HL-60 (cell line): ENCODE results near the gene GLTP.

Experiments used
- CTCF ChIP-seq: IDR thresholded peaks from one replicate; pipeline ENCODE4 v1.5.1; 2011; ENCODE audit warnings: low read length, control low read depth, inconsistent platforms; ENCODE audit not compliant: insufficient read depth
- POLR2AphosphoS5 ChIP-seq: IDR thresholded peaks from 2 replicates; pipeline ENCODE4 v1.6.1; 2012; ENCODE audit warnings: low read depth

GRCh38 chr12:109926488-109927210 is 46.3 kb upstream of the GLTP start:
- TF ChIP-seq CTCF (no peak), POLR2AphosphoS5 (no peak)
